Spleen (tissue), 11 donors: ENCODE measurements around the gene SREBF2. TPM values are rescaled to one million over a fixed set of nuclear protein-coding genes. Genes with fewer than 3 reads are reported as not detected.

Experiments
- DNase-seq: peaks from one replicate; pipeline ENCODE4 v3.0.0-alpha.2; 2020
- H3K27ac ChIP-seq, 8 donors: fragments of 200-600 bp; sonication (generic) in 7 of 8; 1 replicate in 4 of 8; 2 replicates in 4 of 8; pipeline versions ENCODE4 v1.5.0 to v1.8.0; 2016 to 2021; ENCODE audit warnings: inconsistent platforms in 4 of 8, mild to moderate bottlenecking in 4 of 8, moderate library complexity in 1 of 8
- H3K27me3 ChIP-seq, 7 donors: fragments of 200-600 bp; sonication (generic) in 6 of 7; replicated peaks in 1 of 7; 1 replicate in 4 of 7; 2 replicates in 3 of 7; pipeline versions ENCODE4 v1.5.0 to v1.8.0; 2016 to 2021; ENCODE audit warnings: inconsistent platforms in 3 of 7, mild to moderate bottlenecking in 1 of 7
- H3K36me3 ChIP-seq, 6 donors: fragments of 200-600 bp; sonication (generic) in 5 of 6; 1 replicate in 4 of 6; 2 replicates in 2 of 6; pipeline versions ENCODE4 v1.5.0 to v1.8.0; 2016 to 2021; ENCODE audit warnings: inconsistent platforms in 2 of 6
- H3K4me1 ChIP-seq, 6 donors: fragments of 200-600 bp; sonication (generic) in 5 of 6; 1 replicate in 3 of 6; 2 replicates in 3 of 6; pipeline versions ENCODE4 v1.5.0 to v1.8.0; 2016 to 2021; ENCODE audit warnings: inconsistent platforms in 3 of 6
- H3K4me3 ChIP-seq, 8 donors: fragments of 200-600 bp; sonication (generic) in 7 of 8; 1 replicate in 4 of 8; 2 replicates in 4 of 8; pipeline versions ENCODE4 v1.5.0 to v1.8.0; 2016 to 2021; ENCODE audit warnings: inconsistent platforms in 4 of 8, mild to moderate bottlenecking in 4 of 8, moderate library complexity in 2 of 8
- H3K9me3 ChIP-seq, 8 donors: fragments of 200-600 bp; sonication (generic) in 7 of 8; 1 replicate in 4 of 8; 2 replicates in 4 of 8; pipeline versions ENCODE4 v1.5.0 to v1.8.0; 2016 to 2021; ENCODE audit warnings: inconsistent platforms in 4 of 8
- CTCF ChIP-seq, 11 experiments: fragments of 200-600 bp in 7 of 11; fragments of 450-650 bp in 4 of 11; sonication (generic) in 4 of 11; IDR thresholded peaks in 8 of 11; conservative IDR thresholded peaks in 3 of 11; 1 replicate in 7 of 11; 2 replicates in 4 of 11; pipeline versions ENCODE4 v1.4.0 to v1.8.0; 2016 to 2021; ENCODE audit warnings: antibody characterized with exemption in 11 of 11, inconsistent platforms in 4 of 11, mild to moderate bottlenecking in 1 of 11
- POLR2A ChIP-seq, 3 donors: fragments of 450-650 bp; IDR thresholded peaks; one replicate each; pipeline ENCODE4 v1.5.1; 2017; ENCODE audit warnings: antibody characterized with exemption in 3 of 3, mild to moderate bottlenecking in 1 of 3
- POLR2AphosphoS5 ChIP-seq, 3 donors: sonication (generic); formaldehyde crosslinking; IDR thresholded peaks; one replicate each; pipeline ENCODE4 v1.5.1; 2017; ENCODE audit warnings: antibody characterized with exemption in 3 of 3
- WGBS, 5 donors: extraction: QIAGEN DNeasy Blood & Tissue Kit in 3 of 5; methylation state at CpG; one replicate each; pipeline versions ENCODE4 v1.1.5 to v1.1.7; 2013 to 2018; 5-methylcytosine and 5-hydroxymethylcytosine counted together
- intact Hi-C: fragments of 100-400 bp; cut with DNase I; formaldehyde crosslinking; loops from one replicate; pipeline ENCODE4 v1.15.0; 2023; ENCODE audit warnings: low total_unique reads
- polyA plus RNA-seq, 3 donors: library from polyadenylated mRNA; stranded (reverse); fragments of 200-250 nt; gene quantifications; one replicate each; pipeline ENCODE4 v1.2.1, GENCODE V29; 2013
- total RNA-seq, 7 donors: library from RNA; depleted of rRNA in 3 of 7; stranded (reverse); fragments of >200 nt in 3 of 7; fragmentation: NEBNext Ultra II Directional in 4 of 7; extraction: Animal tissue kit (Norgen Biotek cat#: 25700) in 4 of 7; gene quantifications; one replicate each; pipeline versions ENCODE4 v1.1.0 to v1.2.1, GENCODE V29; 2016 to 2021
- donor health status: healthy with polysubstance abuse.
- donor health status: DM: no; HTN: no; CAD: no; lungs with moderate emphysema.
- donor health status: DM: no; HTN: no; CAD: no.
- donor health status: Bipolar disorder and iron deficiency.
- donor health status: healthy.
- donor health status: DM: no; HTN: no; CAD: no.
- donor health status: DM: yes; HTN: yes; CAD: no.

The SREBF2 gene
- total and polyA plus RNA-seq, 10 donors, result 19.4 to 104 (median 63.3) TPM

GRCh38 chr22:41925783-41926460 is 93.0 kb downstream of the SREBF2 start:
- Histone ChIP-seq H3K9me3 (no peaks in the 10 kb centered on the region), H3K27me3 (peaks cover 0 to 33% (median 20%) of the 10 kb centered on the region in 7 donors), H3K36me3 (peaks cover 0 to 15% (median 0%) of the 10 kb centered on the region in 6 donors), H3K4me3 (peak overlapping the region; percentile 31 to 84 (median 51)), H3K4me1 (peaks cover 0 to 100% (median 74%) of the 10 kb centered on the region in 6 donors), H3K27ac (peak overlapping the region; percentile 72 to 99 (median 92))
- DNase-seq, result peak; percentile 95
- WGBS, 5 donors, result 2 to 7% (median 4%) methylated on average over 27 to 47 of the region's 48 CpGs
- intact Hi-C loops, result no loop called here
- TF ChIP-seq POLR2A (IDR thresholded peaks at IDR 0.05), result no peak
- TF ChIP-seq POLR2AphosphoS5 (IDR thresholded peaks at IDR 0.05), result peak; percentile 6 to 58 (median 37)
- TF ChIP-seq CTCF (IDR thresholded peaks at IDR 0.05 in 8 of 11, conservative IDR thresholded peaks at IDR 0.05 in 3 of 11), result peak; percentile 51 to 92 (median 78)

- H3K27me3 ChIP-seq, result peaks cover 0 to 33% (median 20%) of the 10 kb centered on the region in 7 donors
- TF ChIP-seq CTCF (IDR thresholded peaks at IDR 0.05 in 8 of 11, conservative IDR thresholded peaks at IDR 0.05 in 3 of 11), result no peak
- no peak for TF ChIP-seq POLR2A (IDR thresholded peaks at IDR 0.05)
- TF ChIP-seq POLR2AphosphoS5 (IDR thresholded peaks at IDR 0.05), result no peak
- peak; percentile 67 for DNase-seq
- intact Hi-C loops, result no loop called here
- 67 to 80% (median 79%) methylated on average over 6 of the region's 6 CpGs for WGBS, 5 donors
- no peaks in the 10 kb centered on the region for H3K9me3 ChIP-seq
- H3K4me1 ChIP-seq, result peaks cover 3 to 100% (median 76%) of the 10 kb centered on the region in 6 donors
- H3K4me3 ChIP-seq, result no peak overlapping the region
- peak overlapping the region; percentile 8 to 99 (median 92) for H3K27ac ChIP-seq
- H3K36me3 ChIP-seq, result peaks cover 0 to 14% (median 0%) of the 10 kb centered on the region in 6 donors
These were observed 94.9 kb downstream of the SREBF2 start for GRCh38 chr22:41927813-41928212.

DNA sequence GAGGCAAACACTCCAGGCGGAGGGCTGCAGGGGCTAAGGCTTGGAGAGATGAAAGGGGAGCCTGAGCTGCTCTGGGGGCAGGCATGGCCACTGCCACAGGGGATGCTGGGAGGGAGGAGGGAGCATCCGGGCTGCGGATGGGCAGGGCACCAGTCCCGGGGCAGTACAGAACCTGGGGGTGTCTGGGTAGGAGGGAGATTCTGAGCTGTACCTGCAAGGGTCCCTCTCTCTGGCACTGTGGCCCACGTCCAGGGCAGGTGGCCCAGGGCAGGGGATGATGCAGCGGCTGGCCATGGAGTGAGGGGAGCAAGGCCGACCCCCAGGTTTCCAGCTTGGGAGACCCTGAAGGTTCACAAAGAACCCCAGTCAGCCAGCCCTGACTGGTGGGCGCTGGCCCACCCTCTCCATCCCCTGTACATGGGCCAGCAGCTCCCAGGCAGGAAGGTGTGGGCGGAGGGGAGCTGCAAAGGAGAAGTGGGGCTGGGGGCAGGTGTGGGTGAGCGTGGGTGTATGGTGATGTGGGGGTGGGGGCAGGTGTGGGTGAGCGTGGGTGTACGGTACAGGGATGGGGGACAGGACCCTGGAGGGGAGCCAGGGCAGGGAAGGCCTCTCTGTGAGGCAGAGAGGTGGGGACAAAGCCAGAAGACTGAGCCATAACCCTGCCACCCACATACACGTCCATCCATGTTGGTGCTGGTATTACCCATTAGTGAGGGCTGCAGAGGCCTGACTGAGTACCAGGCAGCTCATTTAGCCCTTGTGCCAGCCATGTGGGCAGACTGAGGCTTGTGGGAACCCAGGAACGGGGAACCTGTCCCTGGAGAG is 95.9 kb downstream of the SREBF2 start:
- peak in 2 of 3 donors; percentile 36 to 41 for TF ChIP-seq POLR2AphosphoS5 (IDR thresholded peaks at IDR 0.05)
- no peak for TF ChIP-seq POLR2A (IDR thresholded peaks at IDR 0.05)
- TF ChIP-seq CTCF (IDR thresholded peaks at IDR 0.05 in 8 of 11, conservative IDR thresholded peaks at IDR 0.05 in 3 of 11), result no peak
- Histone ChIP-seq H3K4me3 (peak overlapping the region in 1 of 8 donors; percentile 4), H3K27me3 (peaks cover 0 to 33% (median 20%) of the 10 kb centered on the region in 7 donors), H3K4me1 (peaks cover 3 to 100% (median 76%) of the 10 kb centered on the region in 6 donors), H3K9me3 (no peaks in the 10 kb centered on the region), H3K27ac (peak overlapping the region in 7 of 8 donors; percentile 51 to 99 (median 92)), H3K36me3 (peaks cover 0 to 5% (median 0%) of the 10 kb centered on the region in 6 donors)
- peak; percentile 83 for DNase-seq
- 59 to 70% (median 67%) methylated on average over 13 to 14 of the region's 14 CpGs for WGBS, 5 donors
- intact Hi-C loops, result no loop called here
